ENCODE data around the gene ODF4.

GRCh38 chr17:8376271-8377067 is 36.8 kb downstream of the ODF4 start, which contains the start of gene KRABD2:
- TF ChIP-seq CTCF (IDR thresholded peaks at IDR 0.05) (peak; percentile 49 to 71 (median 57)), POLR2A (IDR thresholded peaks at IDR 0.05) (peak in 1 of 2 donors; percentile 69)

Measured in uterus (tissue), 2 donors.